OCI-LY1 (cell line): ENCODE data around the gene FKBP10.

Experiments used
- H2AFZ ChIP-seq: fragments of 200-600 bp; sonication (generic), shearing (Covaris generic); 2 replicates; pipeline ENCODE4 v1.6.0; 2014; ENCODE audit warnings: antibody characterized with exemption, mild to moderate bottlenecking, low read length
- H3F3A ChIP-seq: fragments of 200-600 bp; sonication (generic), shearing (Covaris generic); 2 replicates; pipeline ENCODE4 v1.6.0; 2014; ENCODE audit warnings: mild to moderate bottlenecking, antibody characterized with exemption, low read length, moderate library complexity; ENCODE audit not compliant: insufficient read depth
- H3K27ac ChIP-seq: fragments of 200-600 bp; sonication (generic); 2 replicates; pipeline ENCODE4 v1.5.1; 2014; ENCODE audit warnings: low read length, mixed run types, mild to moderate bottlenecking, low read depth; ENCODE audit not compliant: poor library complexity, severe bottlenecking
- H3K27me3 ChIP-seq: fragments of 200-600 bp; sonication (generic); 2 replicates; pipeline ENCODE4 v1.6.0; 2014; ENCODE audit warnings: antibody characterized with exemption, mild to moderate bottlenecking, low read length, moderate library complexity; ENCODE audit not compliant: insufficient read depth
- H3K36me3 ChIP-seq: fragments of 200-600 bp; sonication (generic); 2 replicates; pipeline ENCODE4 v1.6.1; 2014; ENCODE audit warnings: mild to moderate bottlenecking, antibody characterized with exemption, low read length, moderate library complexity, mixed read lengths; ENCODE audit not compliant: insufficient read depth
- H3K4me1 ChIP-seq: fragments of 200-600 bp; sonication (generic); 2 replicates; pipeline ENCODE4 v1.5.1; 2014; ENCODE audit warnings: mild to moderate bottlenecking, low read length, moderate library complexity; ENCODE audit not compliant: insufficient read depth, severe bottlenecking
- H3K4me2 ChIP-seq: fragments of 200-600 bp; sonication (generic), shearing (Covaris generic); 2 replicates; pipeline ENCODE4 v1.6.1; 2014; ENCODE audit warnings: low read length
- H3K4me3 ChIP-seq: fragments of 200-600 bp; sonication (generic); 2 replicates; pipeline ENCODE4 v1.5.1; 2014; ENCODE audit warnings: low read length, low read depth, mild to moderate bottlenecking, mixed read lengths; ENCODE audit not compliant: poor library complexity, severe bottlenecking
- H3K79me2 ChIP-seq: fragments of 200-600 bp; shearing (Covaris generic); 2 replicates; pipeline ENCODE4 v1.6.1; 2016; ENCODE audit warnings: mixed run types, low read length, mixed read lengths; ENCODE audit not compliant: insufficient read depth
- H3K9ac ChIP-seq: fragments of 200-600 bp; sonication (generic), shearing (Covaris generic); 2 replicates; pipeline ENCODE4 v1.6.1; 2014; ENCODE audit warnings: mild to moderate bottlenecking, low read length, mixed read lengths
- H3K9me2 ChIP-seq: fragments of 200-600 bp; sonication (generic), shearing (Covaris generic); 2 replicates; pipeline ENCODE4 v1.6.1; 2014; ENCODE audit warnings: low read depth, mild to moderate bottlenecking, low read length, mixed read lengths
- H3K9me3 ChIP-seq: fragments of 200-600 bp; shearing (Covaris generic); 2 replicates; pipeline ENCODE4 v1.6.1; 2014; ENCODE audit warnings: low read length, mixed read lengths
- H4K20me1 ChIP-seq: fragments of 200-600 bp; sonication (generic), shearing (Covaris generic); 2 replicates; pipeline ENCODE4 v1.6.0; 2016; ENCODE audit warnings: mild to moderate bottlenecking, low read length; ENCODE audit not compliant: insufficient read depth
- CTCF ChIP-seq: fragments of 200-600 bp; sonication (generic), shearing (Covaris generic); IDR thresholded peaks from 2 replicates; pipeline ENCODE4 v1.5.1; 2017; ENCODE audit warnings: mild to moderate bottlenecking, antibody characterized with exemption, low read length, moderate library complexity, mixed read lengths
- EZH2 ChIP-seq: fragments of 200-600 bp; sonication (generic), shearing (Covaris generic); IDR thresholded peaks from 2 replicates; pipeline ENCODE4 v1.8.0; 2017; ENCODE audit warnings: borderline replicate concordance, mixed run types, mild to moderate bottlenecking, antibody characterized with exemption, low read length, moderate library complexity, mixed read lengths

Gene FKBP10

GRCh38 chr17:41767324-41768042 is 45.3 kb upstream of the FKBP10 start:
- Histone ChIP-seq H3K9me3 (no peaks in the 10 kb centered on the region), H2AFZ (no peak overlapping the region), H3K4me3 (no peak overlapping the region), H4K20me1 (no peaks in the 10 kb centered on the region), H3F3A (no peaks in the 10 kb centered on the region), H3K9ac (no peak overlapping the region), H3K27me3 (no peaks in the 10 kb centered on the region), H3K27ac (no peak overlapping the region), H3K4me2 (no peak overlapping the region), H3K4me1 (peaks cover 22% of the 10 kb centered on the region), H3K36me3 (peaks cover 19% of the 10 kb centered on the region), H3K9me2 (no peaks in the 10 kb centered on the region), H3K79me2 (no peaks in the 10 kb centered on the region)
- no peak for TF ChIP-seq EZH2

DNA sequence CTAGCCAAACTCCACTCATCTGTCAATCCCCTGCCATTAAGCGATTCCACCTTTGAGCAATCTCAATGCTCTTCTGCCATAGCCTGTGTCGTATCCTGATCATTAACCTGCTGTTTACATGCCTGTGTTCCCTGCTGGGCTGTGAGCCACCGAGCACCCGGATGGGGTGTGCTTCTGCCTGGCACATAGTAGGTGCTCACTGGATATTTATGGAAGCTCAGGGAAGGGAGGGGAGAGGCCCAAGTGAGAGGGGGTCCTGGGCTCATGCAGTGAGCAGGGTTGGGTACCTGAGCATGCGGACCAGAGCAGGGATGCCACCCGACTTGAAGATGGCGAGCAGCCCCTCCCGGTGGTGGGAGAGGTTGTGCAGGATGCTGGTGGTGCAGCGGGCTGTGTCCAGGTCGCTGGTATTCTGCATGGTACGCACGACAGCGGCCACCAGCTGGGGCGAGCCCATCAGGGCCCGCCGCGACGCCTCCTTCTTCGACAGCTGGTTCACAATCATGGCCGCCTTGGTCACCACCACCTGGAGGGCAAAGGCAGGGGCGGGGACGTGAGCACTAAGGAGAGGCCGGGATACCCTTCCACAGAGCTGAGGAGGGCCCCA is 44.0 kb upstream of the FKBP10 start:
- no peak overlapping the region for H3K4me3 ChIP-seq
- H3K36me3 ChIP-seq, result peaks cover 13% of the 10 kb centered on the region
- H2AFZ ChIP-seq, result no peak overlapping the region
- no peaks in the 10 kb centered on the region for H3K79me2 ChIP-seq
- no peaks in the 10 kb centered on the region for H4K20me1 ChIP-seq
- peaks cover 22% of the 10 kb centered on the region for H3K4me1 ChIP-seq
- no peaks in the 10 kb centered on the region for H3K9me2 ChIP-seq
- H3K27ac ChIP-seq, result no peak overlapping the region
- H3K9me3 ChIP-seq, result no peaks in the 10 kb centered on the region
- TF ChIP-seq EZH2 (no peak), CTCF (no peak)
- no peaks in the 10 kb centered on the region for H3K27me3 ChIP-seq
- no peak overlapping the region for H3K9ac ChIP-seq
- no peak overlapping the region for H3K4me2 ChIP-seq
- H3F3A ChIP-seq, result no peaks in the 10 kb centered on the region

DNA sequence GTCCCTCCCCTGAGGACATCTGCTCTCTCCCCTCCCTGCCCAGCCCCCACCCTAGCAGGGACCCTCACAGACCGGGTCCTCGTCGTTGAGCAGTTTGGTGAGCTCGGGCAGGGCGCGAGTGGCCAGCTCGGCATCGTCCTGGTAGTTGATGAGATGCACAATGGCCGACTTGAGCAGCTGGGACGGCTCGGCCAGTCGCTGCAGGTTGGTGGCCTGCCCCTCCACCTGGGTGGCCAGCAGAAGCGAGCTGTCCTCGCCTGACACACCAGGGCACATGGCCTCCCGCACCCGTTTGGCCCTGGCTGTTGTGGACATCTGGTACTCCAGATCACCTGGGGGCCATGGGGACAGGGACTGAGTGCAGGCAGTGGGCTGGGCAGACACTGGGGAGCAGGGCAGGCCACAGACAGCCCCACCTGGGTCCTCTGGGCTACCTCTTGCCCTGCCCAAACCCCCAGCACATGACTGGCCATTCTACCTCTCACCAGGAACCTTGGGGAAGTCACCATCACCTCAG is 43.4 kb upstream of the FKBP10 start:
- H3F3A ChIP-seq, result no peaks in the 10 kb centered on the region
- no peaks in the 10 kb centered on the region for H3K79me2 ChIP-seq
- H3K27me3 ChIP-seq, result no peaks in the 10 kb centered on the region
- H3K4me3 ChIP-seq, result no peak overlapping the region
- H3K9ac ChIP-seq, result no peak overlapping the region
- H3K36me3 ChIP-seq, result peaks cover 13% of the 10 kb centered on the region
- H2AFZ ChIP-seq, result no peak overlapping the region
- no peak for TF ChIP-seq EZH2
- no peak for TF ChIP-seq CTCF
- H4K20me1 ChIP-seq, result no peaks in the 10 kb centered on the region
- no peaks in the 10 kb centered on the region for H3K9me3 ChIP-seq
- H3K9me2 ChIP-seq, result no peaks in the 10 kb centered on the region
- peaks cover 22% of the 10 kb centered on the region for H3K4me1 ChIP-seq
- no peak overlapping the region for H3K27ac ChIP-seq
- H3K4me2 ChIP-seq, result no peak overlapping the region
